HG02610 (cell line): ENCODE measurements around the gene KNG1.
"Not testable (repeated sequence)": the region's sequence is repeated elsewhere in the genome, so short reads cannot be mapped to it uniquely, and the experiment has no call there.

ENCODE experiments used
- ATAC-seq: cut with Tn5 transposase; IDR thresholded peaks from one replicate; pipeline ENCODE4 v1.9.1; 2021; ENCODE audit warnings: mild to moderate bottlenecking, moderate library complexity; ENCODE audit not compliant: unreplicated experiment

The KNG1 gene

GRCh38 chr3:186717039-186717457 is at the start of gene KNG1:
KNG1 (plus strand) TSS chr3:186717359; CDS start chr3:186717543, 184 bp downstream.
- ATAC-seq: no peak

- ATAC-seq: no peak
Observed at GRCh38 chr3:186668426-186668825, 48.7 kb upstream of the KNG1 start.

- no peak for ATAC-seq
Observed at GRCh38 chr3:186669378-186670084, 47.6 kb upstream of the KNG1 start.

- no peak for ATAC-seq
Observed at GRCh38 chr3:186670155-186670554, 47.0 kb upstream of the KNG1 start.

- ATAC-seq: no peak
Observed at GRCh38 chr3:186671051-186671450, 46.1 kb upstream of the KNG1 start.

GRCh38 chr3:186678604-186679003 is 38.6 kb upstream of the KNG1 start:
- ATAC-seq: no peak

- no peak for ATAC-seq
Observed at GRCh38 chr3:186679151-186679550, 38.0 kb upstream of the KNG1 start.

GRCh38 chr3:186680869-186681268 is 36.3 kb upstream of the KNG1 start:
- no peak for ATAC-seq

- ATAC-seq: no peak
Observed at GRCh38 chr3:186682812-186683211, 34.3 kb upstream of the KNG1 start.

GRCh38 chr3:186683979-186684378 is 33.2 kb upstream of the KNG1 start:
- no peak for ATAC-seq

- not testable (repeated sequence) for ATAC-seq
Observed at GRCh38 chr3:186686475-186686874, 30.7 kb upstream of the KNG1 start.

- ATAC-seq: no peak
Observed at GRCh38 chr3:186687120-186687651, 30.0 kb upstream of the KNG1 start.

- ATAC-seq: not testable (repeated sequence)
Observed at GRCh38 chr3:186690304-186690703, 26.9 kb upstream of the KNG1 start.

GRCh38 chr3:186691676-186692075 is 25.5 kb upstream of the KNG1 start:
- ATAC-seq: no peak

- no peak for ATAC-seq
Observed at GRCh38 chr3:186693843-186694242, 23.3 kb upstream of the KNG1 start.

GRCh38 chr3:186694288-186695032 is 22.7 kb upstream of the KNG1 start:
- no peak for ATAC-seq

GRCh38 chr3:186696522-186696921 is 20.6 kb upstream of the KNG1 start:
- ATAC-seq: no peak

GRCh38 chr3:186697510-186697909 is 19.6 kb upstream of the KNG1 start:
- no peak for ATAC-seq

GRCh38 chr3:186700267-186700666 is 16.9 kb upstream of the KNG1 start:
- ATAC-seq: peak; percentile 90

- ATAC-seq: not testable (repeated sequence)
Observed at GRCh38 chr3:186702451-186702850, 14.7 kb upstream of the KNG1 start.

- peak; percentile 92 for ATAC-seq
Observed at GRCh38 chr3:186705882-186706780, 11.0 kb upstream of the KNG1 start.
